Activated CD8-positive, alpha-beta memory T cell treated with anti-CD3 and anti-CD28 coated beads, Interleukin-2, amount 50 U/mL, for 1 hour (primary cell): ENCODE data around the gene TLR8.
"Not testable (repeated sequence)": the region's sequence is repeated elsewhere in the genome, so short reads cannot be mapped to it uniquely, and the experiment has no call there.

Source experiments
- DNase-seq: peaks from one replicate; pipeline ENCODE4 v3.0.0-alpha.2; 2020; ENCODE audit errors: extremely low read depth

TLR8 gene

GRCh38 chrX:12946838-12947544 is 40.6 kb downstream of the TLR8 start:
- no peak for DNase-seq

- no peak for DNase-seq
Measured at GRCh38 chrX:12947545-12948235, 41.3 kb downstream of the TLR8 start.

GRCh38 chrX:12948495-12948894 is 42.1 kb downstream of the TLR8 start:
- DNase-seq: no peak

- no peak for DNase-seq
Measured at GRCh38 chrX:12949205-12949926, 42.9 kb downstream of the TLR8 start.

- peak; percentile 74 for DNase-seq
Measured at GRCh38 chrX:12949927-12950656, 43.7 kb downstream of the TLR8 start.

GRCh38 chrX:12950851-12951594 is 44.6 kb downstream of the TLR8 start:
- no peak for DNase-seq

- DNase-seq: no peak
Measured at GRCh38 chrX:12951595-12951975, 45.2 kb downstream of the TLR8 start.

- DNase-seq: no peak
Measured at GRCh38 chrX:12953420-12953819, 47.0 kb downstream of the TLR8 start.

- DNase-seq: no peak
Measured at GRCh38 chrX:12954376-12954775, 48.0 kb downstream of the TLR8 start.

- no peak for DNase-seq
Measured at GRCh38 chrX:12954981-12955380, 48.6 kb downstream of the TLR8 start.

- DNase-seq: no peak
Measured at GRCh38 chrX:12955882-12956703, 49.7 kb downstream of the TLR8 start.

GRCh38 chrX:12956704-12957534 is 50.5 kb downstream of the TLR8 start:
- DNase-seq: no peak

- no peak for DNase-seq
Measured at GRCh38 chrX:12958059-12958458, 51.6 kb downstream of the TLR8 start.

GRCh38 chrX:12958461-12958860 is 52.0 kb downstream of the TLR8 start:
- no peak for DNase-seq

- no peak for DNase-seq
Measured at GRCh38 chrX:12961196-12961718, 54.8 kb downstream of the TLR8 start.

- no peak for DNase-seq
Measured at GRCh38 chrX:12962041-12962504, 55.7 kb downstream of the TLR8 start.

- DNase-seq: not testable (repeated sequence)
Measured at GRCh38 chrX:12963210-12963850, 56.9 kb downstream of the TLR8 start.

- no peak for DNase-seq
Measured at GRCh38 chrX:12965131-12965940, 58.9 kb downstream of the TLR8 start.
